GM18867 (cell line): ENCODE measurements around the gene LYPD4.

ENCODE experiments used
- ATAC-seq: cut with Tn5 transposase; IDR thresholded peaks from one replicate; pipeline ENCODE4 v1.9.1; 2021; ENCODE audit warnings: mild to moderate bottlenecking, moderate library complexity; ENCODE audit not compliant: unreplicated experiment

Gene LYPD4

GRCh38 chr19:41853344-41853743 is 8.9 kb upstream of the LYPD4 start:
- ATAC-seq: no peak

DNA sequence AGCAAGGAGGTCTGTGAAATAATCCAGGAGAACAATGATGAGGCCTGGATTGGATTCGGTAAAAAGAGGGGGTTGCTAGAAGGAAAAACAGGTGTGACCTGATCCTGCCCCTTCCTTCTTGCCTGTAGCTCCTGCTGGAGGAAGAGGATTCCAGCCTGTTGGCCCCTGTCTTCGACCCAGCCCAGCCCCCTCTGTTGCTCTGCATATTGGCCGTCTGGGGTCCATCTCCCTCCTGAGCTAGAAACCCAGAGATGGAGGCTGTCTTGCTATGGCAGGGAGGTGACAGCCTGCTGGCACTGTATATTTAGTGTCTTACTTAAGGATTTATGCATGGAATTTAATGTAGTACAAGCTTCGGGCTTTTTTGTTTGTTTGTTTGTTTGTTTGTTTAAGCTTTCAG is 7.0 kb upstream of the LYPD4 start:
- ATAC-seq: no peak

- no peak for ATAC-seq
Measured at GRCh38 chr19:41850381-41850780, 5.9 kb upstream of the LYPD4 start.

DNA sequence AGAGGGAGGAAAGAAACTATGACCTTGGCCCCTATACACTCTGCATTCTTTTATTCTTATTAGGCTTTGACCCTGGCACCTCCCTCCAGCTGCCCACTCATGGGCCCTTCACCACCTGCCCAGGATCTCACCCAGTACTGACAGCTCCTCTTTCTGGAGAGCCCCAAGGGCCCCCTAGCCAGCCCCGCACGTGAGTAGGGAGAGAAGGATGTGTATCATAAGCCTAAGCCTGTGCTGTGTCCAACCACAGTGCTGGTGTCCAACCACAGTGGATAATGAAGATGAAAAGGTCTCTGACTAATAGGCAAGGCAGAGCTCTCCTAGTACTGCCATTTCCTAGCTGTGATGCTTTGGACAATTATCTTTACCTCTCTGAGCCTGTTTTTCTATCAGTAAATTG is 4.6 kb upstream of the LYPD4 start:
- no peak for ATAC-seq

- ATAC-seq: no peak
Measured at GRCh38 chr19:41848666-41849065, 4.2 kb upstream of the LYPD4 start.

GRCh38 chr19:41847351-41848105 is 3.0 kb upstream of the LYPD4 start:
- ATAC-seq: no peak

- ATAC-seq: no peak
Measured at GRCh38 chr19:41845051-41845590, 638 bp upstream of the LYPD4 start.

- ATAC-seq: no peak
Measured at GRCh38 chr19:41845001-41845050, 343 bp upstream of the LYPD4 start, which contains the start of gene DMRTC2. TSS of gene DMRTC2 (plus strand) at chr19:41845042. CDS start at chr19:41847429, 2,387 bp downstream.

DNA sequence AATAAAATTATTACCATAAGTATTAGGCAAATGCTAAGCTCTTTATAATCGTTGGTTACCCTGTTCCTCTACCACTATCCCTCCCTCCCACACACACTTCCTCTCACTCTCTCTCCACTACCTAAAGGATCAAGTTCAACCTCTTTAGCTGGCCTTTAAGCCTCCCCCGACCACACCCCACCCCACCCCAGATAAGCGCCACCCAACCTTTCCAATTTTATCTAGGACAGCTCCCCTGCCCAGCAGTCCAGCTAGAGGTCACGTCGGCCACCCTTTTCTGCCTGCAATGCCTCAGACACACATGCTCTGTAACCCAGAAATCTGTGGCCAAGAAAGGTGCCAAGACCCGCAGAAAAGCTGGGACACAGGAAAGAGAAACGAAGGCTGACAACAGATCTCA is 1.1 kb downstream of the LYPD4 start:
- no peak for ATAC-seq

- ATAC-seq: no peak
Measured at GRCh38 chr19:41839211-41839610, 5.3 kb downstream of the LYPD4 start.

- ATAC-seq: no peak
Measured at GRCh38 chr19:41837981-41838708, 6.3 kb downstream of the LYPD4 start.

GRCh38 chr19:41821003-41821735 is 23.3 kb downstream of the LYPD4 start:
- no peak for ATAC-seq

DNA sequence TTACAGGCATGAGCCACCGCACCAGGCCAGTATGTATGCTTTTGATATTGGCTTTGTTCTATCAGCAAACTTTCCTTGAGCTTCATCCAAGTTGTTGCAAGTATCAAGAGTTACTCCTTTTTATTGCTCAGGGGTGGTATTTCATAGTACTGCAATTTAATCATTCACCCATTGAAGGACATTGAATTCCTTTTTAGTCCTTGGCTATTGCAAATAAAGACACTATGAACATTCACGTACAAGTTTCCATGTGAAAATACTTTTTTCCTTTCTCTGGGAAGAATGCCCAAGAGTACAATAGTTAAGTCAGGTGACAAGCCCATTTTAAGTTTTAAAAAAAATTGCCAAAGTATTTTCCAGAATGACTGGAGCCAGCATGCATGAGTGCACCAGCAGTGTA is 27.7 kb downstream of the LYPD4 start:
- ATAC-seq: no peak

- no peak for ATAC-seq
Measured at GRCh38 chr19:41815301-41815700, 29.2 kb downstream of the LYPD4 start.

- ATAC-seq: no peak
Measured at GRCh38 chr19:41813911-41814310, 30.6 kb downstream of the LYPD4 start.

DNA sequence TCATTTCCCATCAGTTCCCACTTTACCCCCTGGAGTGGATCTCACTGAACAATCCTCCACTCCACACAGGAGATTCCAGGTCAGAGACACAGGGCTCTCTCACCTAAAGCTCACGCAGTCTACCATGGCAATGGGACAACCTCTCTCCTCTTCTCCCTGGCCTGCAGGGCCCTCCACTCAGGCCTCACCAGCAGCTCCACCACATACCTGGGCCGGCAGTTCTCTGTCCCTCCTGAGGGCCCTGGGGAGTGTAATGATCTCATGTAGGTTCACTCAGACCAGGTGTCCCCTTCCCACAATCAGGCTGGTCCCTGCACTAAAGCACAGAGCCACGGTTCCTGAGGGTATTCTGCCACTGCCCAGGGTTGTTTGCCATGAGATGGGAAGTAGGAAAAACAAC is 32.5 kb downstream of the LYPD4 start:
- ATAC-seq: no peak

- ATAC-seq: no peak
Measured at GRCh38 chr19:41811036-41811435, 33.4 kb downstream of the LYPD4 start.

GRCh38 chr19:41810301-41810700 is 34.2 kb downstream of the LYPD4 start:
- no peak for ATAC-seq

DNA sequence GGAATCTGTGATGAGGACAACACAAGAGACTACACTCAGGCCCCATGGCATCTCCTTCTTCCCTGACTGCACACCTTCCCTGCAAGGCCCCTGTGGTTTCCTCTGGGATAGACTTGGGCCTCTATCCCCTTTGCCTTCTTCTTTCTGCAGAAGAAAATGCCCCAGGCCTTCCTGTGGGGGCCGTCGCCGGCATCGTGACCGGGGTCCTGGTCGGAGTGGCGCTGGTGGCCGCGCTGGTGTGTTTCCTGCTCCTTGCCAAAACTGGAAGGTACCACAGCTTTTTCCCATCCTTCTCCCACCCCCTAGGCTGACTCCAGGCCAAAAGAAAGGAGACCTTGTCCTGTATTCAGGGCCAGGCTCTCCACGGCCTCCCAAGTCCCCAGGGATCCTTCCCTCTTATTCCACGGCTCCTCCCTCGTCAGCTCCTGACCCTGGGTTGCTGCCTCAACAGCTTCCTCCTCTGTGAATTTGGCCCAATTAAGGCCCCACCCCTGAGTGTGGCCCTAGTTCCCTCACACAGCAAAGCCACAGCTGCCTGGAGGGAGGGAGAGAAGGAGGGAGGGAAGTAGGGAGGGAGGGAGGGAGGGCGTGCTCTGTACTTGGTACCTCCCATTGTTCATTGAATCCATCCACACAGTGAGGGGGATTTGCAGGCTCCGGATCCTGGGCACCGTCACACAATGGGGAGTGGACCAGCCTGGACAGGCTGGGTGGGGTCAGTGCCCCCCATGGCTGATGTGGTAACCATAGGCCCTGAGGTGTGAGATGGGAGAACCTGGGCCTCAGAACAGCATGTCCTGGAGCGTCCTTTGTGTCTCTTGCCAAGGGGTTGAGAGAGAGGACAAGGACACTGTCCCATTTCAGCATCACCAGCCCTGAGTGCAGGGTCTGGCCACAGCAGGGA is 35.6 kb downstream of the LYPD4 start:
- no peak for ATAC-seq

DNA sequence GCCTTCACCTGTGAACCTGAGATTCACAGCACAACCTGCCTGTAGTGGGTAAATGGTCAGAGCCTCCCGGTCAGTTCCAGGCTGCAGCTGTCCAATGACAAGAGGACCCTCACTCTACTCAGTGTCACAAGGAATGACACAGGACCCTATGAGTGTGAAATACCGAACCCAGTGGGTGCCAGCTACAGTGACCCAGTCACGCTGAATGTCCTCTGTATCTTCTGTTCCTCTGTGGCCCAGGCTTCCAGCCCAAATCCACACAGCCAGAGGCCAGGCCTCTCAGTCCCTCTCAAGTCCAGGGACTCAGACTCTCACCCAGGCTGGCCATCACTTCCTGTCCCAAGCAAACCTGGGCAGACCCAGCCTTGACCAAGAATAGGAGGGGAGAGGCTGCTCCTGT is 37.3 kb downstream of the LYPD4 start:
- ATAC-seq: no peak

- ATAC-seq: no peak
Measured at GRCh38 chr19:41804336-41804735, 40.1 kb downstream of the LYPD4 start.
